ENCODE measurements around the gene GLYR1. TPM values are rescaled to one million over a fixed set of nuclear protein-coding genes. Genes with fewer than 3 reads are reported as not detected.

The GLYR1 gene
- total and polyA plus RNA-seq, 7 experiments from 2014 or later, result 32.0 to 122 (median 107) TPM

DNA sequence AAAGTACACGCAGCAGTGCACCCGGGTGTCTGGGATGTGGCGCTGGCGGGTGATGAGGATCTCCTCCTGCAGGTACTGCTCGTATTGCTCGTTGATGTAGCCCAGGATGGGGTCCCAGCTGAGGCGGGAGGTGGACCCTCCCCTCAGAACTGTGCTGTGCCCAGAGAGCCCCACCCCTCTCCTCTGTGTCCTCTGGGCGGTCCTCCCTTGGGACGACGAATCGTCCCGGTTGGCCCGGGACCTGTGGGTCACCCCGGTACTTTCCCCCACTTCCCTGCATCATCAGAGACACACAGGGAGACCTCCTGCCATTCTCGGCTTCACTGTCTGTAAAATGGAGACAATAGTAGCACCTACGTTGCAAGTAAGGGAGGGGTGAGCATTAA lies 63.1 kb downstream of the GLYR1 start:
- no peaks in the 10 kb centered on the region for H3K27me3 Mint-ChIP-seq
- POLR2A ChIA-PET, result no interaction called here
- Histone ChIP-seq H3K9me3 (ENCODE audit: control insufficient read depth in 2 of 3, low read length in 3 of 3) (no peaks in the 10 kb centered on the region), H3K4me3 (ENCODE audit: low read length) (no peak overlapping the region), H3K4me1 (ENCODE audit: control insufficient read depth in 2 of 2, insufficient read depth in 2 of 2, low read length in 2 of 2) (no peaks in the 10 kb centered on the region), H3K27me3 (ENCODE audit: control insufficient read depth in 2 of 2, insufficient read depth in 2 of 2, low read length in 2 of 2) (no peaks in the 10 kb centered on the region), H3K36me3 (ENCODE audit: control insufficient read depth in 2 of 3, insufficient read depth in 3 of 3, low read length in 3 of 3) (no peaks in the 10 kb centered on the region), H3K27ac (ENCODE audit: low read depth, low read length) (no peak overlapping the region)
- ATAC-seq (no peak), DNase-seq (no peak)
- intact Hi-C loops (cut with micrococcal nuclease), result no loop called here
- peaks cover 0 to 1% (median 0%) of the 10 kb centered on the region in 11 donors for H3K9me3 Mint-ChIP-seq
- no peak overlapping the region for H3K4me3 Mint-ChIP-seq
- H3K36me3 Mint-ChIP-seq, result no peaks in the 10 kb centered on the region
- H3K27ac Mint-ChIP-seq, result no peak overlapping the region
- CTCF ChIA-PET, result no interaction called here
- peaks cover 0 to 1% (median 0%) of the 10 kb centered on the region in 7 donors for H3K4me1 Mint-ChIP-seq

DNA sequence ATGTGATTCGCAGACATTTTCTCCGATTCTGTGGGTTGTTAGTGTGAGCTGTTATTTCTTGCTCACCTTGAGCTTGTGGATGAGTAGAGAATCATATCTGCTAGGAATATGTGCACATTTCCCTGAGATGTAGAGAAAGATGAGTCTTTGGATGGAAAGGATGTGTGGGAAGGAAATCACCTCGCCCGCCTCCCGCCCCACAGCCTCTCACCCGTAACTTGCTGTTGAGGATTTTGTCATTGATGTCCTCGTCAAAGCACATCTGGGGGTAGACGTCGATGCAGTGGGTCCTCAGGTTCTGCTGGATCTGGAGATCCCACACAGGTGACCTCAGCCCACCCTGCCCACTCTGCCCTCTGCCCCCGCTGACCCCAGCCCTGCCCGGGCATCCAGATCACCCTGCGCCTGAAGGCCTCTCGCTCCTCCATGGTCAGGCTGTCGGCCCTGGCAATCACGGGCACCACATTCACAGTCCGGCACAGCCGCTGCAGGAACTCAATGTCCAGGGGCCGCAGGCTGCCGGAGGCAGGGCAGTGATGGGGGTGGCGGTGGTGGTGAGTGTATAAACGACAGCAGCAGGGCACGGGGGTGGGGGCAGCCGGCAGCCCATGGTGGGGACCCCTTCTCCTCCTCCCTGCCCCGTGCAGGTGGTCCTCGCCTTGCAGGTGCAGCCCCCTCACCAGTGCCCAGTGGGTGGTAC lies 63.7 kb downstream of the GLYR1 start:
- no peaks in the 10 kb centered on the region for H3K27me3 ChIP-seq (ENCODE audit: control insufficient read depth in 2 of 2, insufficient read depth in 2 of 2, low read length in 2 of 2)
- Mint-ChIP-seq H3K36me3 (no peaks in the 10 kb centered on the region), H3K27ac (peak overlapping the region in 1 of 9 donors; percentile 31), H3K9me3 (peaks cover 0 to 1% (median 0%) of the 10 kb centered on the region in 11 donors), H3K27me3 (no peaks in the 10 kb centered on the region), H3K4me1 (peaks cover 0 to 1% (median 0%) of the 10 kb centered on the region in 7 donors), H3K4me3 (no peak overlapping the region)
- ATAC-seq, result no peak
- POLR2A ChIA-PET, result no interaction called here
- H3K9me3 ChIP-seq (ENCODE audit: control insufficient read depth in 2 of 3, low read length in 3 of 3), result no peaks in the 10 kb centered on the region
- no peaks in the 10 kb centered on the region for H3K4me1 ChIP-seq (ENCODE audit: control insufficient read depth in 2 of 2, insufficient read depth in 2 of 2, low read length in 2 of 2)
- H3K27ac ChIP-seq (ENCODE audit: low read depth, low read length), result no peak overlapping the region
- intact Hi-C loops (cut with micrococcal nuclease), result no loop called here
- H3K36me3 ChIP-seq (ENCODE audit: control insufficient read depth in 2 of 3, insufficient read depth in 3 of 3, low read length in 3 of 3), result no peaks in the 10 kb centered on the region
- H3K4me3 ChIP-seq (ENCODE audit: low read length), result no peak overlapping the region
- no peak for DNase-seq
- CTCF ChIA-PET, result no interaction called here

DNA sequence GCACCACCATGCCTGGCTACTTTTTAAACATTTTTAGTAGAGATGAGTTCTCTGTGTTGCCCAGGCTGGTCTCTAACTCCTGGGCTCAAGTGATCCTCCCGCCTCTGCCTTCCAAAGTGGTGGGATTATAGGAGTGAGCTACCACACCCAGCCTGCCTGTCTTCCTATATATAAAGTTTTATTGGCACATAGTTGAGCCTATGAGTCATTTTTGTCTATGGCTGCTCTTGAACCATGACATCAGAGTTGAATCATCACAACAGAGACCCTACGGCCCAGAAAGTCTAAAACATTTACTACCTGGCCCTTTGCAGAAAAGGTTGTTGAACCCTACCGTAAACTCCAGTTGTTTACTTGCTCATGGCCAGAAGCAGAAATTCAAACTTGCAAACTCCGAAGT lies 66.9 kb downstream of the GLYR1 start:
- Mint-ChIP-seq H3K36me3 (no peaks in the 10 kb centered on the region), H3K4me3 (no peak overlapping the region), H3K27ac (no peak overlapping the region), H3K27me3 (no peaks in the 10 kb centered on the region), H3K9me3 (peaks cover 0 to 1% (median 0%) of the 10 kb centered on the region in 11 donors), H3K4me1 (peaks cover 0 to 2% (median 0%) of the 10 kb centered on the region in 7 donors)
- CTCF ChIA-PET, result no interaction called here
- no peaks in the 10 kb centered on the region for H3K4me1 ChIP-seq (ENCODE audit: control insufficient read depth in 2 of 2, insufficient read depth in 2 of 2, low read length in 2 of 2)
- H3K4me3 ChIP-seq (ENCODE audit: low read length), result no peak overlapping the region
- POLR2A ChIA-PET, result no interaction called here
- intact Hi-C loops (cut with micrococcal nuclease), result no loop called here
- H3K36me3 ChIP-seq (ENCODE audit: control insufficient read depth in 2 of 3, insufficient read depth in 3 of 3, low read length in 3 of 3), result no peaks in the 10 kb centered on the region
- H3K27me3 ChIP-seq (ENCODE audit: control insufficient read depth in 2 of 2, insufficient read depth in 2 of 2, low read length in 2 of 2), result no peaks in the 10 kb centered on the region
- ATAC-seq (no peak), DNase-seq (no peak)
- H3K9me3 ChIP-seq (ENCODE audit: control insufficient read depth in 2 of 3, low read length in 3 of 3), result no peaks in the 10 kb centered on the region
- no peak overlapping the region for H3K27ac ChIP-seq (ENCODE audit: low read depth, low read length)

DNA sequence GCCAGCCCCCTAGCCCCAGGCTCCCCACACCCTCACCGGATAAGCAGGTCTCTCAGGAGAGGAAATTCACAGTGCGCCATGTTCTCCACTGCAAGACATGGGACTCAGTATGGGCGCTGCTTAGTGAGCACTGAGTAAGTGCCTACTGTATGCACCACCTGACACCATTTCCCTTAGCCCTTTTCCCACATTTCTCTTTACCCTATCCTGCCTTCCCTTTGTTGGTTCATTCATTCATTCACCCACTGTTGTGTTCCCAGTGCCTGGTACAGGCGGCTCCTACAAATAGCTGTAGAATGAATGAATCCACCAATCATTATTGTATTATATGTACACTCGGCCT lies 69.1 kb downstream of the GLYR1 start:
- no peak for DNase-seq
- Histone ChIP-seq H3K27ac (ENCODE audit: low read depth, low read length) (no peak overlapping the region), H3K36me3 (ENCODE audit: control insufficient read depth in 2 of 3, insufficient read depth in 3 of 3, low read length in 3 of 3) (no peaks in the 10 kb centered on the region), H3K9me3 (ENCODE audit: control insufficient read depth in 2 of 3, low read length in 3 of 3) (no peaks in the 10 kb centered on the region), H3K4me3 (ENCODE audit: low read length) (no peak overlapping the region), H3K4me1 (ENCODE audit: control insufficient read depth in 2 of 2, insufficient read depth in 2 of 2, low read length in 2 of 2) (no peaks in the 10 kb centered on the region), H3K27me3 (ENCODE audit: control insufficient read depth in 2 of 2, insufficient read depth in 2 of 2, low read length in 2 of 2) (no peaks in the 10 kb centered on the region)
- CTCF ChIA-PET, result no interaction called here
- POLR2A ChIA-PET, result no interaction called here
- ATAC-seq, result no peak
- Mint-ChIP-seq H3K27me3 (no peaks in the 10 kb centered on the region), H3K36me3 (no peaks in the 10 kb centered on the region), H3K27ac (no peak overlapping the region), H3K4me3 (no peak overlapping the region), H3K9me3 (peaks cover 0 to 1% (median 0%) of the 10 kb centered on the region in 11 donors), H3K4me1 (peaks cover 0 to 3% (median 0%) of the 10 kb centered on the region in 7 donors)
- intact Hi-C loops (cut with micrococcal nuclease), result no loop called here

DNA sequence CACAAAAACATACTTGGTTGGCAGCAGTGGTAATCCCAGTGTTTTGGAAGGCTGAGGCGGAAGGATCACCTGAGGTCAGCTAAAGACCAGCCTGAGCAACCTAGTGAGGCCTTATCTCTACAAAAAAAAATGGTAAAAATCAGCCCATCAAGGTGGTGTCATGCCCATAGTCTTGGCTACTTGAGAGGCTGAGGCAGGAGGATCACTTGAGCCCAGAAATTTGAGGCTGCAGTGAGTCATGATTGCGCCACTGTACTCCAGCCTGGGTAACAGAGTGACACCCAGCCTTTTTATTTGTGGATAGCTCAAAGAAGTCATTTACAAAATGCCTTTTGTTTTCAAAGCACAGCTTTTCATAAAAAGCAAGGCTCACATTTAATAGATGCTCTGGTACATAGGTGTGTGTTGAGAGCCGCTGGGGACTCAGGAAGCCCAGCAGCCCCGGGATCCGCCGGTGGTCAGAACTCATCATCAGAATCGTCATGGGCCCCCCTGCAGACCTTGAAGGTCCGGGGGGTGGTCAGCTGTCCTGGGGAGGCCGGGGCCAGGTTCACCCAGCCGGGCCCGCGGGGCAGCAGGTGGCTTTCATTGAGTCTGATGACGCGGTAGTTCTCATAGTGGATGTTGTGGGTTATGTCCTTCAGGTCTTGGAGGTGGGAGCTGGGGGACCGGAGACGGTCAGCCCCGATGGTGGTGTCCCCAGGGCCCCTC lies 69.6 kb downstream of the GLYR1 start:
- no peaks in the 10 kb centered on the region for H3K27me3 Mint-ChIP-seq
- no peaks in the 10 kb centered on the region for H3K36me3 ChIP-seq (ENCODE audit: control insufficient read depth in 2 of 3, insufficient read depth in 3 of 3, low read length in 3 of 3)
- H3K4me3 Mint-ChIP-seq, result no peak overlapping the region
- DNase-seq, result no peak
- CTCF ChIA-PET, result no interaction called here
- H3K27ac ChIP-seq (ENCODE audit: low read depth, low read length), result no peak overlapping the region
- no peaks in the 10 kb centered on the region for H3K27me3 ChIP-seq (ENCODE audit: control insufficient read depth in 2 of 2, insufficient read depth in 2 of 2, low read length in 2 of 2)
- peaks cover 0 to 1% (median 0%) of the 10 kb centered on the region in 11 donors for H3K9me3 Mint-ChIP-seq
- ATAC-seq, result no peak
- H3K4me1 Mint-ChIP-seq, result peaks cover 0 to 3% (median 0%) of the 10 kb centered on the region in 7 donors
- intact Hi-C loops (cut with micrococcal nuclease), result no loop called here
- no peaks in the 10 kb centered on the region for H3K4me1 ChIP-seq (ENCODE audit: control insufficient read depth in 2 of 2, insufficient read depth in 2 of 2, low read length in 2 of 2)
- no peaks in the 10 kb centered on the region for H3K9me3 ChIP-seq (ENCODE audit: control insufficient read depth in 2 of 3, low read length in 3 of 3)
- no peaks in the 10 kb centered on the region for H3K36me3 Mint-ChIP-seq
- no peak overlapping the region for H3K4me3 ChIP-seq (ENCODE audit: low read length)
- no peak overlapping the region for H3K27ac Mint-ChIP-seq
- POLR2A ChIA-PET, result no interaction called here

DNA sequence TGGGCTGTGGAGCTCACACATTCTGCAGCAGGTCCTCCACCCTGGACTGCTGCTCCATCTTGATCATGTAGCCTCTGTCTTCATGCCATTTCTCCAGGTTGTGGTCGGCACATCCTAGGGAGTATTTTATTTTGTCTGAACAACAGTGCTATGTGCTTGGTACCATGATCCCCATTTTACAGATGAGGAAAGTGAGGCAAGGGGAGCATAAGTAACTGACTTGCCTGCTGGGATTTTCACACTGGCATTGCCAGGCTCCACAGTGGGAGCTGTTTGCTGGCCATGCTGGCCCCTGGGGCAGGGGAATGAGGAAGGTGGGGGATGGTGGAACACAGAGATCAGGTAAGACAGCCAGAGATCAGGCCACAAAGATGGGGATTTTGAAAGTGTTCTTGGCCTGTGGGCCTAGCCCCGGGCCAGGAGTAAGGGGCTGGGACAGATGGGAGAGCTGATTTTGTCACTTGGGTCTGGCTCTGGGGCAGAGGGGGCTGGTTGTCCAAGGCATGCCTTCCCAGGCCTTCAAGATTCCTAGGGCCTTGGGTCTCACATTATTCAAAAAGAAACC lies 70.9 kb downstream of the GLYR1 start:
- H3K36me3 ChIP-seq (ENCODE audit: control insufficient read depth in 2 of 3, insufficient read depth in 3 of 3, low read length in 3 of 3), result no peaks in the 10 kb centered on the region
- Mint-ChIP-seq H3K4me3 (no peak overlapping the region), H3K36me3 (no peaks in the 10 kb centered on the region), H3K27me3 (no peaks in the 10 kb centered on the region), H3K4me1 (peaks cover 0 to 3% (median 0%) of the 10 kb centered on the region in 7 donors), H3K27ac (no peak overlapping the region), H3K9me3 (no peaks in the 10 kb centered on the region)
- no peaks in the 10 kb centered on the region for H3K9me3 ChIP-seq (ENCODE audit: control insufficient read depth in 2 of 3, low read length in 3 of 3)
- ChIA-PET CTCF (interaction anchor here (0.6 kb wide), 1 partner anchor 520 kb away, joined by 3 read pairs; no protein-coding TSS in a partner anchor), POLR2A (interaction anchor here (0.6 kb wide), 1 partner anchor 66 kb away, joined by 3 read pairs; no protein-coding TSS in a partner anchor)
- no peaks in the 10 kb centered on the region for H3K27me3 ChIP-seq (ENCODE audit: control insufficient read depth in 2 of 2, insufficient read depth in 2 of 2, low read length in 2 of 2)
- H3K27ac ChIP-seq (ENCODE audit: low read depth, low read length), result no peak overlapping the region
- no peak for ATAC-seq
- intact Hi-C loops (cut with micrococcal nuclease), result no loop called here
- no peak overlapping the region for H3K4me3 ChIP-seq (ENCODE audit: low read length)
- no peak for DNase-seq
- no peaks in the 10 kb centered on the region for H3K4me1 ChIP-seq (ENCODE audit: control insufficient read depth in 2 of 2, insufficient read depth in 2 of 2, low read length in 2 of 2)

Data from naive thymus-derived CD4-positive, alpha-beta T cell (primary cell).